Ramos (cell line): ENCODE data around the gene ATP2B2.

Experiments used
- in situ Hi-C: fragments of 300-500 bp; cut with MboI; formaldehyde crosslinking; loops from one replicate; pipeline ENCODE4 v1.14.3; 2022; ENCODE audit warnings: low sequenced_read_pairs; ENCODE audit not compliant: unreplicated experiment

The ATP2B2 gene

DNA sequence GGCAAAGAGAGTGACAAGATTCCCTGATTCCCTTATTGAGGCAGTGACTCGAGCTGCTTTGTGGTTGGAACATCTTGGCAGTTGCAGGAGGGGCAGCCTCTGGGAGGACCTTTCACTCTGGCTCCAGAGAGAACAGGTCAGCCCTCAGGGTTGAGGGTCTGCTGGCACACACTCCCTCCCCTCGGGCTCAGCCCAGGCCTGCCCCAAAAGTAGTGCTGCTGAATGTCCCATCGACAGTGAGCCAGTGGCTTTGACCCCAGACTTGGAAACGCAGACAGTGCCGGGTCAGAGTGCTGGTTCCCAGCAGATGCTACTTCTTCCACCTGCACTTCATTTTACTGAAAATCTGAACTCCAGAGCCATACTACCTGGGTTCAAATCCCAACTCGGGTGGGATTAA is 25.6 kb upstream of the ATP2B2 start:
- in situ Hi-C loops = no loop called here

DNA sequence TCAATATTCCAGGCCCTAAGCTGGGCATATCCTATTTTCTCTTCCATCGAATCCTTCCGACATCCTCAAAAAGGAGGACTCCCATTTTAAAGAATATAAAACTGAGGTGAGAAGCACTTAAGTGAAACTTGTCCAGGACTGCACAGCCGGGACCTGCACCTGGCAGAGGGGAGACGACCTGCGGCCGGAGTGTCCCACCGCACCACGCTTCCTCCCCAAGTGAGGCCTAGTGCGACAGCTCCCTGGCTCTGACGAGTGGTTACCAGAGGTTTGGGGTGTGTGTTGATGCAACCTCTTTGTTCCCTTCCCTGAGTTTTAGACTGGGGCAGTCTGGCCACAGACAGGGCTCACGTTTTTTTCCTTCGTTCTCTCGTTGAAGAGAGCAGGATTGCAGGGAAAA is 24.9 kb upstream of the ATP2B2 start:
- in situ Hi-C loops = no loop called here

DNA sequence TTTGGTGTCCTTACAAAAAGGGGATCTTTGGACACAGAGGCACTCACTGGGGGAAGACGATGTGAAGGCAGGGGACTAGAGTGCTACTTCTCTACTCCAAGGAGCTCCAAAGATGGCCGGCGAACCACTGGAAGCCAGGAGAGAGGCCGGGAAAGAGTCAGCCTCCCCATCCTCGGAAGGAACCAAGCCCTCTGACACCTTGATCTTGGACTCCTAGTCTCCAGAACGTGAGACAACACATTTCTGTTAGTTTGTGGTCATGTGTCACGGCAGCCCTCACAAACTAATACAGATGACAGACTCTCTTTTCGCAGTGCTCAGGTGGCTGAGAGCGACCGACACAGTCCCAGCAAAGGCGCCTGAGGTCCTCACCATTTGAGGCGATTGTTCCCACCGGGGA is 24.4 kb upstream of the ATP2B2 start:
- in situ Hi-C loops = no loop called here

DNA sequence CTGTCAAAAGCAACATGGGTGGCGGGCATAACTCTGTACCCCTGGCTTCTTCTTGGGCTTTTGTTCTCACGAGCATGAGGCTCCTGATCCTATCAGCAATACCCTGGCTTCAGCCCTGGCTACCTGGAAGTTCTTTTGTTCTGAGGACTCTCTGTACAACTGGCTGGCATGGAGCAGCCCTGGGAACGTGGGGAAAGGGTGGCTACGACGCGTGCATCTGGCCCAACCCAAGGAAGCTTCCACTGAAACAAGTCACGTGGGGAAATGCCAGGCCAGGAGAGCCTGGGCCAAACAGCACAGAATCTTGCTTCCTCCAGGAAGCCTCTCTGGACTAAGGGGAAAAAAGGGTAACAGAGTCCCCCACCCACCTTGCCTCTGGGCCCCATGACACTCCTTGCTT is 22.7 kb upstream of the ATP2B2 start:
- in situ Hi-C loops = no loop called here

DNA sequence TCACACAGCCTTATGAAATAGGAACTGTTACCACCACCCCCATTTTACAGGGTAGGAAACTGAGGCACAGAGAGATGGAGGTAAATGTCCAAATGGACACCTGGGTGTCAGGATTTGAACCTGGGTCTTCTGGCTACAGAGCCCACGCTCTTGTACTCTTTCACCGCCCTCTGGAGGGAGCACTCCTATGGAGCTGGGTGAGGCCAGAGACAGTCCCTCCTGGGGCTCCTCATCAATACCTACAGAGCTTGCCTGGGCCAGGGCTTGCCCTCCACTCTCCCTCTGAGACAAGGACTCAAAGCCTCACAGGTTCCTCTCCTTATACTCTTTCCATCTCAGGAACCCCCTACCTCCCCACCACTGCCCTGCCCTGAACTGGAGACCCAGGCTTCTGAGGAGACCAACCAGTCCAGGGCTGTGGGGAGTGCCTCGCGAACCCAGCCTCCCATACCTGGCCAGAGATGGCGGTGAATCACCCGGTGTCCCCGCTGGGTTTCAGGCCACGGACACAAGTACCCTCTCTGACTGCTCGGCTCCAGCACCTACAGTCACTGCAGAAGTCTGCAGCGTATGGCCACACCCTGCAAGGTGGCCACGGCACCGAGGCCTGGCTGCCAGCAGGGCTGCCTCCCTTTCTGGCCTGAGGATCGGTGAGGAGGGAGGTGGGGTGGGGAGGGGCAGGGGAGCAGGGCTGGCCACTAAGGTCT is 22.1 kb upstream of the ATP2B2 start:
- in situ Hi-C loops = no loop called here

DNA sequence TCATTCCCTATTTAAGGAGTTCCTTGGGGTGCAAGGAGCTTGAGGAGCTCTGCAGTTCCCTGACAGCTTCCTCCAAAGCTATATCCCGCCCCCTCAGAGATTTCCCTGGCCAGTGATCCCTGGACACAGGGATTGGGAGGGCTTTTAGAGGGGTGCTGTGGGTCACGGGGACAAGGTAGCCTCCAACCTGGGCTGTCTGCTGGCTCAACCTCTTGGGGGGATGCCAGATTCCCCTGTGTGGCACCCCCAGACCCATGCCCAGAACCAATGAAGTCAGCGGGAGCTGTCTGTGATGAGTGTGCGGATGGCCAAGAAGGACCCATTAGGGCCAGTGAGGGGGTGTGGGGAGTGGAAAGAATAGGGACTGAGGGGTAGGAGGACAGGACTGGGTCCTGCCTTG is 21.0 kb upstream of the ATP2B2 start:
- in situ Hi-C loops = no loop called here

DNA sequence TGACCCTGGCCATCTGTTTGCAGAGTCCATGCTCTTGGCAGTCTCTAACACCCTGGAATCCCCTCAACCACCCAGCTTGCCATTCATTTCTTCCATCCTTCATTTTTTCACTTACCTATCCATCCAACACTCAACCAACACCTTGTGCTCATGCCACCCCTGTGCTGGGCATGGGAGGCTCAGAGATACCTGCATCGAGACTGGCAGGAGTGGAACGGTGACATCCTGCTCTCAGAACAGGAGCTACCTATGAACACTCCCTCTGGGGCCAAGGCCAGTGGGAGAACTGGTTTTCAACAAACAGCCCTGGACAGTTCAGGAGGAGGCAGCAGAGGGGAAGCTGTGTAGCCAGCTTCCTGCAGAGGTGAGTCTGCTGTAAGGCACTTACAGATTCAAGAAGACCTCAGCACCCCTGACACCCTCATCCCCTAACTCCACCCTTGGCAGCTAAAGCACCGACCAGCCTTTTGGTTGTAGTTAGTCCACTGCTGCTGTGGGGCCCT is 19.5 kb upstream of the ATP2B2 start:
- in situ Hi-C loops = loop anchor here (25.0 kb wide), 1 partner anchor 188 kb away; no protein-coding TSS in a partner anchor

DNA sequence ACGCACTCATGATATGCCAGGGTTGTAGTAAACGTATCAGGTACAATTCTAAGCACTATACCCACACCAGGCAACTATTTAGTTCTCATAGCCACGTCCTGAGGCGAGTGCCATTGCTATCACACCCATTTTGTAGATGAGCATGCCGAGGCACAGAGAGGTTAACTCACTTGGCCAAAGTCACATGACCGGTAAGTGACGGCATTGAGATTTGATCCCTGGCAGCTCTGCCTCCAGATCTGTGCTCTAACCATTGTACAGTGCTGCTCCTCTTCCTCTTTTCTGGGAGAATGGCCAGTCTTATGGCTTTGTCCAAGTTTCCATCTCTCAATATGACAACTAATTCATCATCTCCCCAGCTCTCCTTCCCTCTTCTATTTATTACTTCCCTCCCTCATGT is 18.9 kb upstream of the ATP2B2 start:
- in situ Hi-C loops = loop anchor here (25.0 kb wide), 1 partner anchor 187 kb away; no protein-coding TSS in a partner anchor

DNA sequence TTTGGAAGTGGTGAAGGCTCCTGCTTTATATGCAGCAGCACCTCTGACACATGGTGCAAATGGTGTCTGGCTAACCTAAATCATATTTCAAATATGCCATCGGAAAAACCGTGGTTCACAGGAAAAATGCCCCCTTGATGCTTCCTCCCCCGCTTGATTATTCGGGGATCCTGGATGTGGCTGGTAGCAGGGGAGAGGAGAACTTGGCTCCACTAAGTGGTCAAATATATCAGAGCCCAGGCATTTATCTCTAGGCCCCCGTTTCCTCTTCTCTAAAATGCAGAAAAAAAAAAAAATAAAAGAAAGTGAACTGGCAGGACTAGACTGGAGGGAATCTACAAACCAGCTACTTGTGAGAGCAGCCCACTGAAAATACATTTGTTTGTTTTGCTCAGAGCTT is 18.2 kb upstream of the ATP2B2 start:
- in situ Hi-C loops = loop anchor here (25.0 kb wide), 1 partner anchor 186 kb away; no protein-coding TSS in a partner anchor

DNA sequence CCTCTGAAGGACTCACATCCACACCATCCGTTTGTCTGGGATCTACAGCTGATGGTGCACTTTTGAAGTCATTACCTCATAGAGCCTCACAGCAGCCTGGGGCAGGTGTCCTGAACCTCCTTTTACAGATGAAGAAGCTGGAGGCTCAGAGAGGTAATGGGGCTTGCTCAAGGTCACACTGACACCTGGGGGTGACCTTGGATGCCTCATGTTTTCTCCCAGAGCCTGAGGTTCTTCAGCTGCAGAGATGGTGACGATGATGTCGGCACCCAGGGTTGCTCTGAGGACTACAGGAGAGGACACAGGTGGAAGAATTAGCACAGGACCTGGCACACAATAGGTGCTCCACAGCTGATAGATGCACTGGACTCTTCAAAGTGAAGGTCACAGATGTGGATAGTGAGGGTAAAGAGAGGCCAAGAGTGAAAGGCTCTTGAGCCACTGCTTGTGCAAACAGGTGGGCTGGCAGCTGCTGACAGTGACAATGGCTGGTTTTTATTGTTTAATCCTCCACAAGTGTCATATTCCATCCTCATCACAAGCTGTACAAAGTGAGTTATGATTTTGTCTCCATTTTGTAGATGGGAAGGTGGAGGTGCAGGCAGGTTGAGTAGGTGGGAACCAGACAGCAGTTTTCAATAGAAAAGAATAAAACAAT is 17.4 kb upstream of the ATP2B2 start:
- in situ Hi-C loops = loop anchor here (25.0 kb wide), 1 partner anchor 185 kb away; no protein-coding TSS in a partner anchor

DNA sequence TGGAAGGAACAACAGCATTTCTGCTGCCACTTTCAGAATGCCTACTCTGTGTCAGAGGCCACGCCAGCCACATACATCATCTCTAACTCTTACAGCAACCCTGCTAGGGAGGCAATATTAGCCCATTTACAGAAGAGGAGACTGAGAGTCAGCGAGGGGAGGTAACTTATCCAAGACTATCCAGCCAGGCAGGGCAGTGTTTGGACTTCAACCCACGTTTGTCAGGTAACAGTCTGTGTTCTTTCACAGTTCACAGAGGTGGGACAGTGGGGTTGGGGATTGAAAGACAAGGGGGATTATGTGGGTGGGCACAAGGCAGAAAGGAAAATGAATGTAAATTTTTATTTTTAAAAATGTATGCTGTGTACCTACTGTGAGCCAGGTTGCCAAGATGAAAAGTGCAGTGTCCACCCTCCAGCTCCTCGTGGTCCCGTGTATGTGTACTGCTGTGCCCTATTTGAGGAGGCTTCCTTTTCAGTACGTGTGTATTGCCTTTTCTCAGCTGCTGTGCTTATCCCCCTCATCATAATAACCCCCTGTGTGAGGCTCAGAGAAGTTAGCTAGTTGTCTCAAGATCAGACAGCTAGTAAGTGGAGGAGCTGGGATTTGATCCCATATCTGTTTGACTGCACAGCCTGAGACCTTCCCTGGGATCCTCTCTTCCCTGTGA is 16.5 kb upstream of the ATP2B2 start:
- in situ Hi-C loops = loop anchor here (25.0 kb wide), 1 partner anchor 185 kb away; no protein-coding TSS in a partner anchor

DNA sequence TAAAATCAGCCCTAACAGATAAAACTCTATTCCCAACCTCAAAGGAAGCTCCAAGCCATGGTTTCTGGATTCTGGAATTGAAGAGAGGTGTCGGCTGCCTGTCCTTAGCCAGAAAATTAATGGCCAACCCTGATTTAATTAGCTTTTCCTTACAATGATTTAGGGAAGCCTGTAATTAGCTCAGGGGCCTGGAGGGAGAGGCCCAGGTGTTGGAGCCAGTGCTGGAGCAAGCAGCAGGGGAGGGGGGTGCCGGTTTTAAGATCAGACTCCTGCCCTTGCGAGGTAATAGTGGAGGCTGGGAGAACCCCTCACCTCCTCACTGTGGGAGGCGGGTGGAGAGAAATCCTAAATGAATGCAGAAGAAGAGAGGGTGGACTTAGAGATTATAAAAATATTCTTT is 14.7 kb upstream of the ATP2B2 start:
- in situ Hi-C loops = loop anchor here (25.0 kb wide), 1 partner anchor 183 kb away; no protein-coding TSS in a partner anchor

DNA sequence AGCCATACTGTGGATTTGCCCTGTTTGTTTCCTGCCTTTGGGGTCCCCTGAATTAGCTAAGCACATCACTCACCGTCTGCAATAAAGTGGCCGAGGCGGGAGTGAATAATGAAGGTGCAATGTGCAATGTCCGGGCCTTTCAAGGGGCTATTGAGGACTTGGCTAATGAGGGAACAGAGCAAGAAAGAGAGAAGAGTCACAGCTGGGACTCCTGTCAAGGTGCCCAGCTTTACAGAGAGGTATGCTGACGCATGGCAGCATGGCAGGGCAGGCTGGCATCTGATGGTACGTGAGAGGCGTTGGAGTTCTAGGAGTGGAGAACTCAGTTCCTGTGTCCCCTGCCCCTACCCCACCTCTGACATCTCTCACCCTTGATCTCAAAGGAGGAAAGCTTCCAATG is 13.8 kb upstream of the ATP2B2 start:
- in situ Hi-C loops = loop anchor here (25.0 kb wide), 1 partner anchor 182 kb away; no protein-coding TSS in a partner anchor

DNA sequence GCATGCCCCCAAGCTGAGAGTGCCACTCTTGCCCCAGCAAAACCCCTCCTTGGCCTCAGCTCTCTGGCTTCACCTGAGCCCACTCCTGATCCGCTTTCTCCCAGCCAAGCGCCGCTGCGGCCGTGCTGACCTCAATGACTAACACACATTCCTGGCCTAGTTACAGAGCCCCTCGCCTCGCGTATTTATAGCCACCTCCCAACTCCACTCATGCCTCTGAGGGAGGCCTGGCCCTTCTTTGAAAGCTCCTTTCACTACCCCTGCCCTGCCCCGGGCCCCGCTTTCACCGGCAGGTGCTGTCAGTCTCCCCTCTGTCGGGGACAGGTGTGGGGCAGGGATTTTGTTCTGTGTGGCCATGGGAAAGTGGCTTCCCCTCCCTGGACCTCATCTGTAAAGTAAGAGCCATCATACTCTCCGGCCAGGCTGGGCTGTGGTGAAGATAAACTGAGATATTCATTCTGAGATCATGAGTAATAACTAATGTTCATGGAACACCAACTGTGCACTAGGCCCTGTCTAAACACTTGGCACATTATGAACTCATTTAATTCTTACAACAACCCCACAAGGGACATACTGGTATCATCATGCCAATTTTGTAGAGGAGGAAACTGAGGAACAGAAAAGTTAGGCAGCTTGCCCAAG is 13.2 kb upstream of the ATP2B2 start:
- in situ Hi-C loops = loop anchor here (25.0 kb wide), 1 partner anchor 181 kb away; no protein-coding TSS in a partner anchor

DNA sequence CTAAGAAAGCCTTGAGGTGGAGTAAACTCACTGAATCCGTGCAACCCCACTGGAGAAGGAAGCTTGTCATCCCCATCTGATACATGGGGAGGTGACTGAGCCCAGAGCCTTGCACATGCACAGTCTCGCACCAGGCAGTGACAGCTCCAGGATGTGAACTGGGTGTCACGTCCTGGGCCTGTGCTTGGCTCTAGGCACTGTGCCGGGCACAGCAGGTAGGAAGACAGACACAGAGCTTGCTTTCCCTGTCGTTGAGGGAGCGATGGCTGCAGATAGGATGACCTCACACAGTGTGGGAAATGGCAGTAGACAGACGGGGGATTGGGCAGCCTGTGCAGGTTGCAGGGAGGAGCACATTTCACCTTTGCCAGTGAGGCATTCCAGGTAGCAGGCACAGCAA is 12.2 kb upstream of the ATP2B2 start:
- in situ Hi-C loops = loop anchor here (25.0 kb wide), 1 partner anchor 180 kb away; no protein-coding TSS in a partner anchor

DNA sequence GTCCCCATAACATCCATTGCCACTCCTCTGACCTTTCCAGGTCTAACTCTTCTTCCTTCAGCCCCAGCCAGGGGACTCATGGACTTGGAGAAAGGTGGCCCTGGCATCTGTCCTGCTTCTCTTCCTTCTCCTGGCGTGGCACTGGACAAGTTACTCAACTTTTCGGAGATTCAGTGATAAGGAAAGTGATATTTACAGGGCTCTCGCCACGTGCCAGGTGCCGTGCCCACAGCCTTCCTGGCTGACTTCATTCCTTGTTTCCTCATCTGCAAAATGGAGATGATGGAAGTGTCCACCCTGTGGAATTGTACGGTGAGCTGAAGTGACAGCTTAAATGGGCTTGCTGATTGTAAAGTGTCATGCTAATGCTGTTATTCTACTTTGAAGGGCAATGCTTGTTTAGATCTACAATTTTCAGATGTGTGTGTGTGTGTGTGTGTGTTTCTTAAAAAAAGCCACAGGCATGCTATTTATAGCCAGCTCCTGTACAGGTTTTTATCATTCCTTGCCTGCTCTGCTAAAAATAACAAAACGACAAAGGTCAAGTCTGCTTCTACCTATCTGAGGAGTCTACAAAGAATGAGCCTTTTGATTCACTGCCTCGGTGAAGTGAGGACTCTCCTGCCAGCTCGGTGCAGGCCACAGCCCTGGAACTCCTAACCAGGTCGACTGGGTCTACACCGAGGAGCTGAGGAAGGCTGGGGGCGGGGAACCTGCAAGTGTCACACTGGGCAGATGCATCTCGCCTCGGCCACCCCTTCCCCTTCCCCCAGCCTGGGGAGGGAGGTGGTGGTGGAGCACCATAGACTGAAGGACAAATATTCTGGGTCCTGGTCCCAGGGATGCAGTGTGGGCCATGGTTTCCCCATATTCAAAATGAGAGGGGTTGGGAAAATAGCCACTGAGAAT is 11.4 kb upstream of the ATP2B2 start:
- in situ Hi-C loops = loop anchor here (25.0 kb wide), 1 partner anchor 179 kb away; no protein-coding TSS in a partner anchor

DNA sequence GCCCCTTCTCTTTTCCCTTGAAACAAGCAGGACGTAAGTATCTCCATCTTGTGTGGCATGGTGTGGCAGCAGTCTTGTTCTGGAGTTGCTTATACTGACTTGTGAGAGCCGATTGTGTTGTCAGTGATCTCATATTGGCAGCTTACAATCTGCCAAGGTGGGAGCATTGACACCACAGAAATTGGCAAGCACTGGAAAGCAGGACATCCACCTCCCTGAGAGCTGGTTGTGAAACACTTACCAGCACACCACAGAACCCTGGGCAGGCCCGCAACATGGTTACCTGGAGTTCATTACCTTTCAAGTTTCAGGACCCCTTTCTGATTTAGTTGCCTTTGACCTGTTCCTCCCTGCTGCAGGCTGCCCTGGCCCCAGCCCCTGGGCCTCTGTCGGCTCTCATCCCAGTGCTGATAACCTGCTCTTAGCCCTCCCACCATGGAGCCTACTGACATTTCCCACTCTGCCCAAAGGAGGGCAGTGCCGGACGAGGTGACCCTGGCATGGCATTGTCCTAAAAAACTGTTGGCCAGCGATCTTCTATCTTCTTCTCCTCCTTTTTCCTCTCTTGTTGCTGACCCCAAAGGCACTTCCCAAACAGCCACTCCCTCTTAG is 10.6 kb upstream of the ATP2B2 start:
- in situ Hi-C loops = loop anchor here (25.0 kb wide), 1 partner anchor 179 kb away; no protein-coding TSS in a partner anchor

DNA sequence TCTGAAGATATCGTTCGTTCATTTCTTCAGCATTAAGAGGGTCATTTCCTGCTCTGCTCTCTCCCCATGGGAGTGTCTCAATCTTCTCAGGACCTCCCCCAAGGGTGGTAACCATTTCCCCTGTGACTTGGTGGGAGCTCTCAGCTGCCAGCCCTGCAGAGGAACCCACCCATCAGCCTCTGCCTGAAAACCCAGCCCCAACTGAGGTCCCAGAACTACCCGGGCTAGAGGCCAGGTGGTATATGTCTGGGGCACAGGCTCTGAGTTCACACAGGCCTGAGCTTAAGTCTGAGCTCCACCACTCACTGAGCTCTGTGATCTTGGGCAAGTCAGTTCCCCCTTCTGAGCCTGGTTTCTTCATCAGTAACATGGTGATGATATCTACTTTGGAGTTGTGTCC is 10.0 kb upstream of the ATP2B2 start:
- in situ Hi-C loops = loop anchor here (25.0 kb wide), 1 partner anchor 178 kb away; no protein-coding TSS in a partner anchor
